ENCODE data around the gene TTC4. TPM values are rescaled to one million over a fixed set of nuclear protein-coding genes. Genes with fewer than 3 reads are reported as not detected.
A peak's percentile ranks its signal among the peaks of the same experiment; 100 is the strongest.

TTC4 gene
- total RNA-seq, 2 donors from 2014 or later: 23.1 to 28.3 TPM

- Histone ChIP-seq H3K9me3 (ENCODE audit: control insufficient read depth, low read length) (no peaks in the 10 kb centered on the region), H3K9ac (ENCODE audit: extremely low read depth, low read length, poor library complexity, severe bottlenecking) (no peak overlapping the region), H3K27ac (ENCODE audit: low read depth, low read length) (no peak overlapping the region), H3K4me3 (ENCODE audit: low read length) (no peak overlapping the region), H3K27me3 (ENCODE audit: control insufficient read depth, insufficient read depth, low read length, poor library complexity, severe bottlenecking) (peaks cover 61% of the 10 kb centered on the region), H3K36me3 (ENCODE audit: control insufficient read depth, insufficient read depth, low read length) (no peaks in the 10 kb centered on the region), H3K4me1 (ENCODE audit: control insufficient read depth, insufficient read depth, low read length) (no peaks in the 10 kb centered on the region)
- no peaks in the 10 kb centered on the region for H3K36me3 Mint-ChIP-seq (ENCODE audit: low read depth)
- DNase-seq: no peak
- no peak overlapping the region for H3K4me3 Mint-ChIP-seq
- 95 to 96% methylated on average over 3 to 10 of the region's 10 CpGs for WGBS, 2 experiments (ENCODE audit: insufficient coverage in 1 of 2, insufficient read length in 1 of 2)
- no peak overlapping the region for H3K27ac Mint-ChIP-seq
- peaks cover 21% of the 10 kb centered on the region for H3K27me3 Mint-ChIP-seq (ENCODE audit: insufficient read depth)
- no peak for TF ChIP-seq CTCF (conservative IDR thresholded peaks at IDR 0.05)
- no peaks in the 10 kb centered on the region for H3K9me3 Mint-ChIP-seq
- peaks cover 9% of the 10 kb centered on the region for H3K4me1 Mint-ChIP-seq
Observed at GRCh38 chr1:54703471-54703870, 12.2 kb upstream of the TTC4 start.

GRCh38 chr1:54705153-54705552, 10.5 kb upstream of the TTC4 start:
- H3K36me3 Mint-ChIP-seq (ENCODE audit: low read depth): no peaks in the 10 kb centered on the region
- H3K4me1 Mint-ChIP-seq: peaks cover 9% of the 10 kb centered on the region
- no peak overlapping the region for H3K4me3 ChIP-seq (ENCODE audit: low read length)
- DNase-seq: peak; percentile 58
- no peak for TF ChIP-seq CTCF (conservative IDR thresholded peaks at IDR 0.05)
- peaks cover 27% of the 10 kb centered on the region for H3K27me3 Mint-ChIP-seq (ENCODE audit: insufficient read depth)
- peaks cover 76% of the 10 kb centered on the region for H3K27me3 ChIP-seq (ENCODE audit: control insufficient read depth, insufficient read depth, low read length, poor library complexity, severe bottlenecking)
- WGBS, 2 experiments (ENCODE audit: insufficient coverage in 1 of 2, insufficient read length in 1 of 2): 90 to 95% methylated on average over 1 to 2 of the region's 2 CpGs
- H3K9me3 ChIP-seq (ENCODE audit: control insufficient read depth, low read length): no peaks in the 10 kb centered on the region
- no peak overlapping the region for H3K4me3 Mint-ChIP-seq
- no peaks in the 10 kb centered on the region for H3K9me3 Mint-ChIP-seq
- H3K27ac Mint-ChIP-seq: no peak overlapping the region
- no peak overlapping the region for H3K9ac ChIP-seq (ENCODE audit: extremely low read depth, low read length, poor library complexity, severe bottlenecking)
- H3K36me3 ChIP-seq (ENCODE audit: control insufficient read depth, insufficient read depth, low read length): no peaks in the 10 kb centered on the region
- H3K27ac ChIP-seq (ENCODE audit: low read depth, low read length): no peak overlapping the region
- H3K4me1 ChIP-seq (ENCODE audit: control insufficient read depth, insufficient read depth, low read length): no peaks in the 10 kb centered on the region

- TF ChIP-seq CTCF (conservative IDR thresholded peaks at IDR 0.05): no peak
- Mint-ChIP-seq H3K4me3 (no peak overlapping the region), H3K27me3 (ENCODE audit: insufficient read depth) (peaks cover 38% of the 10 kb centered on the region), H3K27ac (no peak overlapping the region), H3K4me1 (peaks cover 9% of the 10 kb centered on the region), H3K9me3 (no peaks in the 10 kb centered on the region), H3K36me3 (ENCODE audit: low read depth) (no peaks in the 10 kb centered on the region)
- peak; percentile 34 for DNase-seq
- WGBS, 2 experiments (ENCODE audit: insufficient coverage in 1 of 2, insufficient read length in 1 of 2): 82 to 92% methylated on average over 4 of the region's 4 CpGs
- Histone ChIP-seq H3K9me3 (ENCODE audit: control insufficient read depth, low read length) (no peaks in the 10 kb centered on the region), H3K4me3 (ENCODE audit: low read length) (no peak overlapping the region), H3K36me3 (ENCODE audit: control insufficient read depth, insufficient read depth, low read length) (no peaks in the 10 kb centered on the region), H3K4me1 (ENCODE audit: control insufficient read depth, insufficient read depth, low read length) (no peaks in the 10 kb centered on the region), H3K27ac (ENCODE audit: low read depth, low read length) (no peak overlapping the region), H3K27me3 (ENCODE audit: control insufficient read depth, insufficient read depth, low read length, poor library complexity, severe bottlenecking) (peaks cover 80% of the 10 kb centered on the region), H3K9ac (ENCODE audit: extremely low read depth, low read length, poor library complexity, severe bottlenecking) (no peak overlapping the region)
Observed at GRCh38 chr1:54706419-54706818, 9.2 kb upstream of the TTC4 start.

Measured in endodermal cell (in vitro differentiated cells).